ENCODE data around the gene PRKN. TPM values are rescaled to one million over a fixed set of nuclear protein-coding genes. Genes with fewer than 3 reads are reported as not detected.

PRKN gene
- total RNA-seq, 1 experiment from 2014 or later = 2.0 TPM

DNA sequence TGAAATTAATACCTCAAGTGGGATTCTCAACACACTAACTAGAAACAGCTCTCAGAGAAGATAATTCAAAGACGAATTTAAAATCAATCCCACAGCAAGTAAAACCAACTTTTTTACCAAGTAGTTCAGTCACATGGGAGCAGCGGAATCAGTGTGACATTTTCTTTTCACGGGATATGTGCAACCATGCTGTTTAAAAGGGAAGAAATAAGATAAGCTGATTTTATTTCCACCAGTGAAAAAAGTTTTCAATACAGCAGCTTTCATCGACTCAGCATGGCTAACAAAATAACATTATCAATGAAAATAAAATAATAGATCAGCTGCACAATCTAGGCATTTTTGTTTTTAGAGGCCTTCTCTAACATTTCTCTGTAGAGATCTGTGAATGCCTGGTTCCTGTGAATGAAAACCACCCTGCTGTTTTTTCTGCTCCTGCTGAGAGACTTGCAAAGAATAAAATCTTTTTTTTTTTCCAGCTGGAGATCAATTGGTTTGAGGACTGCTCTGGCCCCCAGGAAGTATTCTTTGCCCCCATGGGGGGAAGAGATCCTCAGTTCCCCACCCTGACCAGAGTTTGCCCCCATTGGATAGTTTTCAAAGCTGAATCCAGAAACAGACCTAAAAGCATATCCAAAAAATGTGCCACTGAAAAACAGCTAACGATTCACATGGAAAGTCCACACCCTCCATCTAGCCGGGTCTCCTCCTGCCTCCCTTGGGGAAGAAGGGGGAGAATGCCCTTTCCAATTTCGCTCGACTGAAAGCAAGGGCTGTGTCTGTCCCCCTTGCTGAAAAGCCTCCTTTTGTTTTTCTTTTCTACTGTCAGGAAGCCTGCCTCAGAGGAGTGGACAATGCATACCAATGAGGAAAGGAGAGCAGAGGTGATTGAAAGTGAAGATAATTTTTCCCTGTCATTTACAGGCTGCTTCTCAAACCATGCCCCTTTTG is 317.6 kb downstream of the PRKN start:
- Histone ChIP-seq H3K79me2 (ENCODE audit: insufficient read depth, low read length) (no peaks in the 10 kb centered on the region), H4K91ac (ENCODE audit: insufficient read length, low read depth, low read length) (no peak overlapping the region), H2AK5ac (ENCODE audit: insufficient read length, low read length) (no peak overlapping the region), H3K79me1 (ENCODE audit: insufficient read depth, low read depth, low read length, poor library complexity, severe bottlenecking) (no peaks in the 10 kb centered on the region), H3K14ac (ENCODE audit: insufficient read depth, low read length) (no peak overlapping the region), H3K23me2 (ENCODE audit: insufficient read length, low read depth, low read length, poor library complexity, severe bottlenecking) (no peaks in the 10 kb centered on the region), H3K23ac (ENCODE audit: insufficient read length, low read depth, low read length) (no peak overlapping the region), H3K9me3 (ENCODE audit: control insufficient read depth, low read depth, low read length) (no peaks in the 10 kb centered on the region), H2BK20ac (ENCODE audit: low read depth, low read length, poor library complexity, severe bottlenecking) (no peak overlapping the region), H3K27ac (ENCODE audit: insufficient read length, low read depth, low read length) (peak overlapping the region; percentile 1), H2BK120ac (ENCODE audit: low read depth, low read length, poor library complexity, severe bottlenecking) (no peak overlapping the region), H4K8ac (replicated peaks; ENCODE audit: insufficient read length, low read depth, low read length) (no peak overlapping the region), H2BK15ac (ENCODE audit: low read depth, low read length) (no peak overlapping the region), H4K5ac (ENCODE audit: insufficient read length, low read depth, low read length) (no peak overlapping the region), H2BK5ac (ENCODE audit: insufficient read length, low read length) (no peak overlapping the region), H3K9ac (ENCODE audit: extremely low read depth, insufficient read length, low read length) (no peak overlapping the region), H3K4me2 (ENCODE audit: insufficient read depth, insufficient read length, low read length) (peak overlapping the region; percentile 47), H2AFZ (ENCODE audit: low read length) (no peak overlapping the region), H3K4ac (ENCODE audit: low read depth, low read length) (no peak overlapping the region), H3K27me3 (ENCODE audit: insufficient read depth, low read length) (no peaks in the 10 kb centered on the region), H3K56ac (ENCODE audit: insufficient read length, low read depth, low read length) (no peak overlapping the region), H3K4me1 (ENCODE audit: insufficient read depth, low read length) (no peaks in the 10 kb centered on the region; the same call in 1 of the 2 replicates), H4K20me1 (ENCODE audit: control insufficient read depth, insufficient read depth, insufficient read length) (no peaks in the 10 kb centered on the region), H3T11ph (ENCODE audit: low read length) (no peak overlapping the region), H3K18ac (ENCODE audit: insufficient read length, low read depth, low read length) (no peak overlapping the region), H2BK12ac (ENCODE audit: insufficient read length, low read depth, low read length) (no peak overlapping the region)
- peak overlapping the region; percentile 74 to 97 (median 86) for H3K27ac Mint-ChIP-seq
- no peaks in the 10 kb centered on the region for H3K9me3 Mint-ChIP-seq
- H3K36me3 Mint-ChIP-seq (ENCODE audit: insufficient read depth in 1 of 3, low read depth in 3 of 3) = no peaks in the 10 kb centered on the region; a peak in 1 of 7 replicates
- peaks cover 47 to 49% of the 10 kb centered on the region in 2 experiments for H3K4me1 Mint-ChIP-seq
- peak overlapping the region; percentile 48 to 66 for H3K4me3 Mint-ChIP-seq
- TF ChIP-seq, protein P1, sequence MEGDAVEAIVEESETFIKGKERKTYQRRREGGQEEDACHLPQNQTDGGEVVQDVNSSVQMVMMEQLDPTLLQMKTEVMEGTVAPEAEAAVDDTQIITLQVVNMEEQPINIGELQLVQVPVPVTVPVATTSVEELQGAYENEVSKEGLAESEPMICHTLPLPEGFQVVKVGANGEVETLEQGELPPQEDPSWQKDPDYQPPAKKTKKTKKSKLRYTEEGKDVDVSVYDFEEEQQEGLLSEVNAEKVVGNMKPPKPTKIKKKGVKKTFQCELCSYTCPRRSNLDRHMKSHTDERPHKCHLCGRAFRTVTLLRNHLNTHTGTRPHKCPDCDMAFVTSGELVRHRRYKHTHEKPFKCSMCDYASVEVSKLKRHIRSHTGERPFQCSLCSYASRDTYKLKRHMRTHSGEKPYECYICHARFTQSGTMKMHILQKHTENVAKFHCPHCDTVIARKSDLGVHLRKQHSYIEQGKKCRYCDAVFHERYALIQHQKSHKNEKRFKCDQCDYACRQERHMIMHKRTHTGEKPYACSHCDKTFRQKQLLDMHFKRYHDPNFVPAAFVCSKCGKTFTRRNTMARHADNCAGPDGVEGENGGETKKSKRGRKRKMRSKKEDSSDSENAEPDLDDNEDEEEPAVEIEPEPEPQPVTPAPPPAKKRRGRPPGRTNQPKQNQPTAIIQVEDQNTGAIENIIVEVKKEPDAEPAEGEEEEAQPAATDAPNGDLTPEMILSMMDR (conservative IDR thresholded peaks at IDR 0.05) = no peak
- no peak for DNase-seq
- no CpG with 5 or more reads among the region's 8 CpGs for WGBS (ENCODE audit: extremely low coverage, insufficient read length, low lambda C conversion rate)
- H3K27me3 Mint-ChIP-seq (ENCODE audit: low read depth) = no peaks in the 10 kb centered on the region
